HFF-Myc (cell line): ENCODE data around the gene IVNS1ABP.

Experiments
- DNase-seq: peaks from one replicate; pipeline ENCODE4 v3.0.0-alpha.2; 2011; ENCODE audit warnings: low read depth; ENCODE audit errors: extremely low read depth
- H3K4me3 ChIP-seq: replicated peaks from 2 replicates; pipeline ENCODE4 v1.5.1; 2011; ENCODE audit warnings: low read depth, mild to moderate bottlenecking, control low read depth, low read length
- TF ChIP-seq, protein P1 (sequence below): IDR thresholded peaks from 2 replicates; pipeline ENCODE4 v1.5.1; 2012; ENCODE audit warnings: mild to moderate bottlenecking, low read depth, low read length, control low read depth; ENCODE audit errors: missing control alignments

Gene IVNS1ABP

DNA sequence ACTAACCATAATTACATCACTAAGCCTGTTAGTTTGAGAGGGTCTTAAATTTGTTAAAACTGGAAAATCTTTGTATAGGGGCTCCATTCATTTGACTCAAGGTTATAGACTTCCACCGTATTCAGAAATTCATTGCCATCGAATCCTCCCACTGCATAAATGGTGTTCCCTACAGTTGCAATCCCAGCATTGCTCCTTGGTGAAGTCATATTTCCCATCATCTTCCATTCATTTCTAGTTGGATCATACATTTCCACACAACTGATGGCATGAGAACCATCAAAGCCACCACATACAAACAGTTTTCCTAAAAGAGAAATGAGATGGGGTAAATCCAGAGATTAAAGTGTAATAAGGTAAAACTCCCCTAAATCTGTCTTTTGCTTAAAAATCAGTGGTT, 19.1 kb downstream of the IVNS1ABP start:
- H3K4me3 ChIP-seq: no peak overlapping the region
- no peak for DNase-seq
- TF ChIP-seq, protein P1, sequence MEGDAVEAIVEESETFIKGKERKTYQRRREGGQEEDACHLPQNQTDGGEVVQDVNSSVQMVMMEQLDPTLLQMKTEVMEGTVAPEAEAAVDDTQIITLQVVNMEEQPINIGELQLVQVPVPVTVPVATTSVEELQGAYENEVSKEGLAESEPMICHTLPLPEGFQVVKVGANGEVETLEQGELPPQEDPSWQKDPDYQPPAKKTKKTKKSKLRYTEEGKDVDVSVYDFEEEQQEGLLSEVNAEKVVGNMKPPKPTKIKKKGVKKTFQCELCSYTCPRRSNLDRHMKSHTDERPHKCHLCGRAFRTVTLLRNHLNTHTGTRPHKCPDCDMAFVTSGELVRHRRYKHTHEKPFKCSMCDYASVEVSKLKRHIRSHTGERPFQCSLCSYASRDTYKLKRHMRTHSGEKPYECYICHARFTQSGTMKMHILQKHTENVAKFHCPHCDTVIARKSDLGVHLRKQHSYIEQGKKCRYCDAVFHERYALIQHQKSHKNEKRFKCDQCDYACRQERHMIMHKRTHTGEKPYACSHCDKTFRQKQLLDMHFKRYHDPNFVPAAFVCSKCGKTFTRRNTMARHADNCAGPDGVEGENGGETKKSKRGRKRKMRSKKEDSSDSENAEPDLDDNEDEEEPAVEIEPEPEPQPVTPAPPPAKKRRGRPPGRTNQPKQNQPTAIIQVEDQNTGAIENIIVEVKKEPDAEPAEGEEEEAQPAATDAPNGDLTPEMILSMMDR: no peak

GRCh38 chr1:185295091-185295490, 22.0 kb downstream of the IVNS1ABP start:
- no peak overlapping the region for H3K4me3 ChIP-seq
- TF ChIP-seq, protein P1: no peak
- DNase-seq: no peak

DNA sequence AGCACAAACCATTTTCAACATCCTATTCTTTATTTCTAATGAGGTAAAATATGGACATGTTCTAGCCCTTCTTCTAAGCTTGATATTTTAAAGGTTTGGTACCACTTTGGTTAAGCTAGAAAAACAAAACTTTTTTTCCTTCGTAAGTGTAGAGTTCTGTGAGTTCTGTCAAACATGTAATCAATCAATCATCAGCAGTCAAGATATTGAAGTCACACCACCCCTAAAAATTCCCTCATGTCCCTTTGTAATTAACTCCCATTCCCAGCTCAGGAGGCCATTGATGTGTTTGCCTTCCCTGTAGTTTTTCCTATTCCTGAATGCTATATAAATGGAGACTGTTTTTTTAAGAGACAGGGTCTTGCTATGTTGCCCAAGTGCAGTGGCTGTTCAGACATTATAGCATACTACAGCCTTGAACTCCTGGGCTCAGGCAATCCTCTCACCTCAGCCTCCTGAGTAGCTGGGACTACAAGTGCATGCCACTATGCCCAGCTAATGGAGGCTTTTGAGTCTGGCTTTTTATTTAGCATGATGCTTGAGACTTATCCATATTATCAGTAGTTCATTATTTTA, 23.0 kb downstream of the IVNS1ABP start:
- DNase-seq: no peak
- H3K4me3 ChIP-seq: no peak overlapping the region
- TF ChIP-seq, protein P1: no peak

GRCh38 chr1:185292237-185292636, 24.8 kb downstream of the IVNS1ABP start:
- no peak overlapping the region for H3K4me3 ChIP-seq
- no peak for DNase-seq
- TF ChIP-seq, protein P1: no peak

GRCh38 chr1:185291652-185292051, 25.4 kb downstream of the IVNS1ABP start:
- H3K4me3 ChIP-seq: no peak overlapping the region
- no peak for DNase-seq
- TF ChIP-seq, protein P1: no peak

GRCh38 chr1:185291159-185291558, 25.9 kb downstream of the IVNS1ABP start:
- DNase-seq: no peak
- TF ChIP-seq, protein P1: no peak
- no peak overlapping the region for H3K4me3 ChIP-seq

GRCh38 chr1:185289880-185290279, 27.2 kb downstream of the IVNS1ABP start:
- TF ChIP-seq, protein P1: no peak
- DNase-seq: no peak
- no peak overlapping the region for H3K4me3 ChIP-seq
